ENCODE data around the gene SLC16A5.
A peak's percentile ranks its signal among the peaks of the same experiment; 100 is the strongest.
"Not testable (repeated sequence)": the region's sequence is repeated elsewhere in the genome, so short reads cannot be mapped to it uniquely, and the experiment has no call there.

Gene SLC16A5

GRCh38 chr17:75133607-75134347 is 46.0 kb downstream of the SLC16A5 start:
- DNase-seq, result not testable (repeated sequence)

GRCh38 chr17:75135452-75135851 is 47.7 kb downstream of the SLC16A5 start:
- DNase-seq, result no peak

- DNase-seq, result no peak
Measured at GRCh38 chr17:75135946-75136345, 48.2 kb downstream of the SLC16A5 start.

- DNase-seq, result not testable (repeated sequence)
Measured at GRCh38 chr17:75137762-75138161, 50.0 kb downstream of the SLC16A5 start.

- DNase-seq, result no peak
Measured at GRCh38 chr17:75138519-75138918, 50.8 kb downstream of the SLC16A5 start.

- DNase-seq, result no peak
Measured at GRCh38 chr17:75142236-75142971, 54.6 kb downstream of the SLC16A5 start.

GRCh38 chr17:75144816-75145512 is 57.2 kb downstream of the SLC16A5 start:
- DNase-seq, result no peak

- no peak for DNase-seq
Measured at GRCh38 chr17:75146592-75146991, 58.8 kb downstream of the SLC16A5 start.

GRCh38 chr17:75147878-75148546 is 60.3 kb downstream of the SLC16A5 start:
- no peak for DNase-seq

- no peak for DNase-seq
Measured at GRCh38 chr17:75151930-75152329, 64.2 kb downstream of the SLC16A5 start.

GRCh38 chr17:75152523-75152921 is 64.8 kb downstream of the SLC16A5 start:
- DNase-seq, result no peak

- DNase-seq, result peak; percentile 22
Measured at GRCh38 chr17:75152922-75153779, 65.4 kb downstream of the SLC16A5 start.

GRCh38 chr17:75153780-75154194 is 66.0 kb downstream of the SLC16A5 start:
- DNase-seq, result no peak

GRCh38 chr17:75154195-75155106 is 66.7 kb downstream of the SLC16A5 start, which contains the start of gene JPT1:
Gene JPT1 (minus strand): TSS chr17:75154512. CDS start chr17:75154397, 115 bp downstream.
- DNase-seq, result peak; percentile 99

GRCh38 chr17:75155191-75155601 is 67.4 kb downstream of the SLC16A5 start:
- no peak for DNase-seq
